Loucy (cell line): Measurements from ENCODE around the gene TMEM60.
"Not testable (repeated sequence)": the region's sequence is repeated elsewhere in the genome, so short reads cannot be mapped to it uniquely, and the experiment has no call there.

Experiments
- H2AFZ ChIP-seq: fragments of 200-600 bp; sonication (generic); 2 replicates; pipeline ENCODE4 v1.6.0; 2016; ENCODE audit warnings: antibody characterized with exemption, mild to moderate bottlenecking, low read length, moderate library complexity
- H3F3A ChIP-seq: fragments of 200-600 bp; 2 replicates; pipeline ENCODE4 v1.6.0; 2016; ENCODE audit warnings: antibody characterized with exemption, low read depth, mild to moderate bottlenecking
- H3K27me3 ChIP-seq: fragments of 200-600 bp; sonication (generic); 2 replicates; pipeline ENCODE4 v1.6.1; 2014; ENCODE audit warnings: low read length, mild to moderate bottlenecking; ENCODE audit not compliant: insufficient read depth, poor library complexity, severe bottlenecking
- H3K36me3 ChIP-seq: fragments of 200-600 bp; sonication (generic); 2 replicates; pipeline ENCODE4 v1.6.1; 2016; ENCODE audit warnings: low read length; ENCODE audit not compliant: insufficient read depth
- H3K4me1 ChIP-seq: fragments of 200-600 bp; sonication (generic); 2 replicates; pipeline ENCODE4 v1.5.1; 2014; ENCODE audit warnings: low read length, mild to moderate bottlenecking; ENCODE audit not compliant: insufficient read depth, poor library complexity, severe bottlenecking
- H3K4me2 ChIP-seq: fragments of 200-600 bp; sonication (generic); 2 replicates; pipeline ENCODE4 v1.6.0; 2014; ENCODE audit warnings: antibody characterized with exemption, low read length, low read depth, mild to moderate bottlenecking; ENCODE audit not compliant: poor library complexity, severe bottlenecking
- H3K4me3 ChIP-seq: fragments of 200-600 bp; sonication (generic); 2 replicates; pipeline ENCODE4 v1.5.1; 2014; ENCODE audit warnings: low read length, mild to moderate bottlenecking, mixed read lengths; ENCODE audit not compliant: poor library complexity, severe bottlenecking
- H3K79me2 ChIP-seq: fragments of 200-600 bp; sonication (generic); 2 replicates; pipeline ENCODE4 v1.6.1; 2014; ENCODE audit warnings: low read length; ENCODE audit not compliant: insufficient read depth
- H3K9ac ChIP-seq: fragments of 200-600 bp; sonication (generic); 2 replicates; pipeline ENCODE4 v1.6.0; 2014; ENCODE audit warnings: mild to moderate bottlenecking, low read depth, low read length, moderate library complexity; ENCODE audit not compliant: poor library complexity, severe bottlenecking
- H3K9me2 ChIP-seq: fragments of 200-600 bp; sonication (generic); replicated peaks from 2 replicates; pipeline ENCODE4 v1.6.1; 2016; ENCODE audit warnings: low read depth, low read length, mixed read lengths
- H3K9me3 ChIP-seq: fragments of 200-600 bp; sonication (generic); 2 replicates; pipeline ENCODE4 v1.6.1; 2014; ENCODE audit warnings: mild to moderate bottlenecking, antibody characterized with exemption, low read length, low read depth; ENCODE audit not compliant: insufficient read depth
- H4K20me1 ChIP-seq: fragments of 200-600 bp; sonication (generic); 2 replicates; pipeline ENCODE4 v1.6.0; 2014; ENCODE audit warnings: antibody characterized with exemption, low read length, mild to moderate bottlenecking; ENCODE audit not compliant: insufficient read depth, poor library complexity, severe bottlenecking
- CTCF ChIP-seq: fragments of 200-600 bp; sonication (generic); conservative IDR thresholded peaks from 2 replicates; pipeline ENCODE4 v1.5.1; 2014; ENCODE audit warnings: mild to moderate bottlenecking, antibody characterized with exemption, low read length
- EZH2phosphoT487 ChIP-seq: fragments of 200-600 bp; IDR thresholded peaks from 2 replicates; pipeline ENCODE4 v1.6.1; 2018; ENCODE audit warnings: antibody characterized with exemption, mild to moderate bottlenecking, moderate library complexity, borderline replicate concordance

The TMEM60 gene

DNA sequence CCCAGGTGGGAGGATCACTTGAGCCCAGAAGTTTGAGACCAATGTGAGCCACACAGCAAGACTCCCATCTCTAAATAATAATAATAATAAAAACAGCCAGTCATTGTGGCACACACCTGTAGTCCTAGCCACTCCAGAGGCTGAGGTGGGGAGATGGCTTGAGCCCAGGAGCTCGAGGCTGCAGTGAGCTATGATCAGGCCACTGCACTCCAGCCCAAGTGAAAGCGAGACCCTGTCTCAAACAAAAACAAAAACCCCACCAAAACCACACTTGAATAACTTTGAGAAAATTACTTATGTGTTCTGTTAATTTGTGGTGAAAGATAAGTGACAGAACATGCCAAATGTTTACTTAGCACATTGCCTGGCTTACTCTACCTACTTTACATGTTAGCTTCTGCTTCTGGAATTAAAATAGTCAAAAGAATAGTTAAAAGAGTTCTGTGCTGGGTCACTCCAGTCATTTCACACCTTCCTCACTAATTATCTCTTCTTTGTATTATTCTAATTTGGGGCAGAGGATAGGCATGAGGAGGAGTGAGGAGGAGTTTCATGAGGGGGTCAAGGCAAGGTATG is 9.8 kb downstream of the TMEM60 start:
- no peak overlapping the region for H3K4me3 ChIP-seq
- no peaks in the 10 kb centered on the region for H3K4me1 ChIP-seq
- H3K9me2 ChIP-seq, result no peaks in the 10 kb centered on the region
- H2AFZ ChIP-seq, result no peak overlapping the region
- no peaks in the 10 kb centered on the region for H4K20me1 ChIP-seq
- no peaks in the 10 kb centered on the region for H3K79me2 ChIP-seq
- H3K36me3 ChIP-seq, result peaks cover 13% of the 10 kb centered on the region; the same call in 1 of the 2 replicates
- TF ChIP-seq EZH2phosphoT487, result no peak
- no peak for TF ChIP-seq CTCF
- H3K27me3 ChIP-seq, result no peaks in the 10 kb centered on the region
- H3K9me3 ChIP-seq, result no peaks in the 10 kb centered on the region
- H3K9ac ChIP-seq, result no peak overlapping the region
- no peak overlapping the region for H3K4me2 ChIP-seq
- no peaks in the 10 kb centered on the region for H3F3A ChIP-seq

DNA sequence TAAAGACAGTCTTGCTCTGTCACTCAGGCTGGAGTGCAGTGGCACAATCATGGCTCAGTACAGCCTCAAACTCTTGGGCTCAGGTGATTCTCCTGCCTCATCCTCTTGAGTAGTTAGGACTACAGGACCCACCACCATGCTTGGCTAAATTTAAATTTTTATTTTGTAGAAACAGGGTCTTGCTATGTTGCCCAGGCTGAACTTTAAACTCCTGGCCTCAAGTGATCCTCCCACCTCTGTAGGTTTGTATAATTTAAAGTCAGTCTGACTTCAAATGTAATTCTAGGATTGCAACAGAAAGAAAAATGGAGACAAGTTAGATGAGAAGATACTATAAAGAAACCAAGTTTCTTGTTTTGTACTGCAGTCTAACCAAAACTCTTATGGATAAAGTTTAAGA is 11.5 kb downstream of the TMEM60 start:
- Histone ChIP-seq H3K9ac (no peak overlapping the region), H3K4me2 (no peak overlapping the region), H2AFZ (no peak overlapping the region), H3K36me3 (peaks cover 22% of the 10 kb centered on the region; the same call in 1 of the 2 replicates), H3K4me1 (no peaks in the 10 kb centered on the region), H3F3A (no peaks in the 10 kb centered on the region), H4K20me1 (no peaks in the 10 kb centered on the region), H3K4me3 (no peak overlapping the region), H3K27me3 (no peaks in the 10 kb centered on the region), H3K9me2 (no peaks in the 10 kb centered on the region), H3K9me3 (no peaks in the 10 kb centered on the region), H3K79me2 (no peaks in the 10 kb centered on the region)
- TF ChIP-seq CTCF (no peak), EZH2phosphoT487 (no peak)

DNA sequence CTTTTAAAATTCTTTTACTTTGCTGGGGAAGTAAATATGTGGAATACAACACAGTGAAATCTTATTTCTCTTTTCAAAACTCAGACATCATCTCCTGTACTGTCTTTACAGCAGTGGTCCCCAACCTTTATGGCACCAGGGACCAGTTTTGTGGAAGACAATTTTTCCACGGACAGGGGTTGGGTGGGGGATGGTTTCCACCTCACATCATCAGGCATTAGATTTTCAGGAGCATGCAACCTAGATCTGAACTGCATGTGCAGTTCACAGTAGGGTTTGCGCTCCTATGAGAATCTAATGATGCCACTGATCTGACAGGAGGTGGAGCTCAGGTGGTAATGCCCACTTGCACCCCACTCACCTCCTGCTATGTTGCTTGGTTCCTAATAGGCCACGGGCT is 12.2 kb downstream of the TMEM60 start:
- Histone ChIP-seq H3F3A (no peaks in the 10 kb centered on the region), H3K9ac (no peak overlapping the region), H2AFZ (no peak overlapping the region), H3K4me2 (no peak overlapping the region), H3K79me2 (no peaks in the 10 kb centered on the region), H3K4me3 (no peak overlapping the region), H3K4me1 (no peaks in the 10 kb centered on the region), H3K9me3 (no peaks in the 10 kb centered on the region), H4K20me1 (no peaks in the 10 kb centered on the region), H3K36me3 (peaks cover 26% of the 10 kb centered on the region; the same call in 1 of the 2 replicates), H3K9me2 (no peaks in the 10 kb centered on the region), H3K27me3 (no peaks in the 10 kb centered on the region)
- no peak for TF ChIP-seq CTCF
- TF ChIP-seq EZH2phosphoT487, result no peak

GRCh38 chr7:77784426-77784825 is 13.8 kb downstream of the TMEM60 start:
- H3K9ac ChIP-seq, H3K4me2 ChIP-seq, H2AFZ ChIP-seq, H3K9me3 ChIP-seq, H3F3A ChIP-seq, H3K4me1 ChIP-seq, H3K4me3 ChIP-seq, H4K20me1 ChIP-seq, H3K27me3 ChIP-seq, H3K9me2 ChIP-seq, H3K79me2 ChIP-seq: not testable (repeated sequence)
- peaks cover 38% of the 10 kb centered on the region; the same call in 1 of the 2 replicates for H3K36me3 ChIP-seq
